Stimulated activated CD8-positive, alpha-beta memory T cell treated with anti-CD3 and anti-CD28 coated beads, Interleukin-12 subunit alpha, Interleukin-12 subunit beta, amount 100 ng/mL, for 24 hours (primary cell): Measurements from ENCODE around the gene HSD17B11.
"Not testable (repeated sequence)": the region's sequence is repeated elsewhere in the genome, so short reads cannot be mapped to it uniquely, and the experiment has no call there.

Experiments used
- DNase-seq: peaks from one replicate; pipeline ENCODE4 v3.0.0-alpha.2; 2020; ENCODE audit errors: extremely low read depth

Gene HSD17B11, protein sequence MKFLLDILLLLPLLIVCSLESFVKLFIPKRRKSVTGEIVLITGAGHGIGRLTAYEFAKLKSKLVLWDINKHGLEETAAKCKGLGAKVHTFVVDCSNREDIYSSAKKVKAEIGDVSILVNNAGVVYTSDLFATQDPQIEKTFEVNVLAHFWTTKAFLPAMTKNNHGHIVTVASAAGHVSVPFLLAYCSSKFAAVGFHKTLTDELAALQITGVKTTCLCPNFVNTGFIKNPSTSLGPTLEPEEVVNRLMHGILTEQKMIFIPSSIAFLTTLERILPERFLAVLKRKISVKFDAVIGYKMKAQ

DNA sequence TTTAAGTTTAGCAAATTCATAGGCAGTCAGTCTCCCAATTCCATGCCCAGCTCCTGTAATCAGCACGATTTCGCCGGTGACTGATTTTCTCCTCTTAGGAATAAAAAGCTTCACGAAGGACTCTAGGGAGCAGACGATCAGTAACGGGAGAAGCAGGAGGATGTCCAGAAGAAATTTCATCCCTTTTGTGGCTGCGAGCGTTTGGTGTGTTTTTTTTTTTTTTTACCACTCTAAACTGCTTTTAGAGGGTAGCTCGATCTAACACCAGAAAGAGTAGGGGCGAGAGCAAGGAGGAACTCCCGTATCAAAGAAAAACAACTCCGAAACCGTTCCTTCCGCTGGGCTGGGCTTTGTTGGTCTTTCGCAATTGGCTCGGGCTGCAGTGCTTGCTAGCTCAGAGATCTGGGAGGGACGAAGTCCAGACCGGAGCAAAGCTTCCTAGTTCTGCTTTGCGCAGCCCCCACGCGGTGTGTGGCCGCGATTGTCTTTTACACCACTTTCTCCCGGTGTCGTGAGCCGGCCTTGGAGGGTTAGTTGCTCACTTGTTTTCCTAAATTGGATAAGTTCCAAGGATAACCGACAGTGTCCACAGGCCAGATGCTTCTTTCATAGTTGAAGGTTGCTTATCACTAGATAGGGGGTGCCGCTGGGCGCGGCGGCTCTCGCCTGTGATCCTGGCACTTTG, at the start of gene HSD17B11:
Gene HSD17B11, minus strand, starts transcription at position 298 of the 685 bp plus-strand sequence. Its CDS starts 118 bp downstream, at position 180.
- peak; percentile 49 for DNase-seq

DNA sequence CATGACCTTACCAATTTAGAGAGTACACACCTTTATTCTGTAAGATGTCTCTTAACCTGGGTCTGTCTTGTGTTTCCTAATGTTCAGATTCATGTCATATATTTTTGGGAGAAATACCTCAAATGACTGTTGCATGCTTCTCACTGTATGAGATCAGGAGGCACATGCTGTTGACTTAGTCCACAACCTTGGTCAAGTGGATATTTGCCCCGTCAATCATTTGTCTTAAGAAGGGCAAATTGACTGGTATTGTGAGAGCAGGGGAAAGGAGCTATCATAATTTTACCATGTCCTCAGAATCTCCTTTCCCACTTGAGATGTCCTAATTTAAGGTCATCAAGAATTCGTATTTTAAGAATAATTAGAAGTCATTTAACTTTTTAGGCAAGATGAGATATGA, 42.4 kb upstream of the HSD17B11 start:
- DNase-seq = no peak

DNA sequence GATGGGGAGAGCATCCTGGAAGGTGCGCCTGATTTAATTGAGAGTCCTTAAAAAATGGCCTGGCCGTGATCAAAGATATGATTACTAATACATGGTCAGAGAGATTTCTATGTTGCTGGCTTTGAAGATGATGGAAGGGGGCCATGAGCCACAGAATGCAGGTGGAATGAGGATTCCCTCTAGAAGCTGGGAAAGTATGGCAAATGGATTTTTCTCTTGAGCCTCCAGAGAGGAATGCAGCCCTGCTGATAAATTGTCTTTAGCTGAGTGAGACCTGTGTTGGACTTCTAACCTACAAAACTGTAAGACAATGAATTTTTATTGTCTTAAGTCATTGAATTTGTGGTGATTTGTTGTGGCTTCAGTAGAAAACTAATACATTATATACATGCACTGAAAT, 39.0 kb upstream of the HSD17B11 start:
- DNase-seq = no peak

DNA sequence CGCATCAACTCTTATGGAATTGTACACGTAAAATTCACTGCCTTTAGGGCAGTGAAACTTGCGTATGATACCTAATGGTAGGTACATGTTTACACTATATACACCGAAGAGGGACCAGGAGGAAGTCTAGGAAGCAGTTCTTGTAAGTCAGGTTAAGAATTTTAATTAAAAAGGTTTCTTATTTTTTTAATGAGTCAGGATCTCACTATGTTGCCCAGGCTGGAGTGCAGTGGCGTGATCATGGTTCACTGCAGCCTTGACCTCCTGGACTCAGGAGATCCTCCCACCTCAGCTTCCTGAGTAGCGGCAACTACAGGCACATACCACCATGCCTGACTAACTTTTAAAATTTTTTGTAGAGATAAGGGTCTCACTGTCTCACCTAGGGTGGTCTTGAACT, 38.0 kb upstream of the HSD17B11 start:
- DNase-seq = no peak

DNA sequence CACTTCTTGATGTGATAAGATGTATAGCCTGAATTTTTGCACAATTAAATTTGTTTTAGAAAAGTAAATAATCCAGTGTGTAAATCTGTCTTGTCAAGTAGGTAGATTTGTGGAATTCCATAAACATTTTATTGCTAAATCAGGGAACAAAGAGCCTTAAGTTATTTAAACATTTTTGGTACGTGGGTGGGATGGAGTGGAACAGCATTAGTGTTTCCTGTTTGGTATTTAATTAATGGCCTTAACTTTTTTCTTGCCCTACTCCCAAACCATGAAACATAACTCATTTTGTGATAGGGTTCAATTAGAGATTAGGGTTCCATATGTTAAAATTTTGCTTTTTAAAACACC, 36.5 kb upstream of the HSD17B11 start:
- DNase-seq = no peak

DNA sequence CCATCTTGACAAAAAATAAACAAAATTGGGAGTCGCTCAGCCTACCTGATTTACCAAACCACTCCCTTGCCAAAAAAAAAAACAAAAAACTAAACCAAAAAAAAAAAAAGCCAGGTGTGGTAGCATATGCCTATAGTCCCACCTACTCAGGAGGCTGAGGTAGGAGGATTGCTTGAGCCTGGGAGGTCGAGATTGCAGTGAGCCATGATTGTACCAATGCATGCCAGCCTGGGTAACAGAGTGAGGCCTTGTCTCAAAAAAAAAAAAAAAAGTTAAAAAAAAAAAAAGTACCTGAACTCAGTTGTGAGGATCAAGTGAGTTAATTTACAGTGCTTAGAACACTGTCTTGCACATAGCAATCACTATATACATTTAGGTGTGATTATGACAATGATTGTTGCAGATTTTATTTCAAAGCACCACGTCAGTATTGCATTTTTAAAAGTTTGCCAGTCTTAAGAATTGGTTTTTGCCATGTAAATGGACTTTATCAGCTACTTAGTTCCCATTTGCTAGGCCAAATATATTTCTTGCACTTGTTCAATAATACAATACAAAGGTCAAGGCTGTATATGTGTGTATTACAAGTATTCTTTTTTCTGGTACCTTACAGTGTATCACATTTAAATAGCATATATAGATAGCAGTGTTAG, 36.0 kb upstream of the HSD17B11 start:
- no peak for DNase-seq

DNA sequence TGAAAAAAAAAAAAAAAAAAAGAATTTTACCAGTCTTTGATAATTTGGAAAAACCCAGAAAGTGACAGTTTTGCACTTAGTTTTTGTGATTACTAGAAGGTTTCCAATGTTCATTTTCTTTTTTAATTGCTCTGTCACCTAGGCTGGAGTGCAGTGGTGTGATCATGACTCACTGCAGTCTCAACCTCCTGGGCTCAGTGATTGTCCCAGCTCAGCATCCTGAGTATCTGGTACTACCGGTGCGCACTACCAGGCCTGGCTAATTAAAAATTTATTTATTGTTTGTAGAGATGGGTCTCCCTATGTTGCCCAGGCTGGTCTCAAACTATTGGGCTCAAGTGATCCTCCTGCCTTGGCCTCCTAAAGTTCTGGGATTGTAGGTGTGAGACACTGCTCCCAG, 34.7 kb upstream of the HSD17B11 start:
- DNase-seq = no peak

DNA sequence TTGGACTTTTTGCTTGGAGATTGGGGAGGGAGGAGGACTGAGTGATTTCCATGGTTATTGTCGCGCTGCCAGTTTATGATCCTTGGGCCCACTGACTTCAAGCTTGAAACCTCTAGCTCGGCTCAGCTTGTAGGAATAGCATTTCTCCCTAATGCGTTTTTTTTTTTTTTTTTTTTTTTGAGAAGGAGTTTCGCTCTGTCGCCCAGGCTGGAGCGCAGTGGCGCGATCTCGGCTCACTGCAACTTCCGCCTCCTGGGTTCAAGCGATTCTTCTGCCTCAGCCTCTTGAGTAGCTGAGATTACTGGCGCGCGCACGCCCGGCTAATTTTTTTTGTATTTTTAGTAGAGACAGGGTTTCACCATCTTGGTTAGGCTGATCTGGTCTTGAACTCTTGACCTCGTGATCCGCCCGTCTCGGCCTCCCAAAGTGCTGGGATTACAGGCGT, 33.1 kb upstream of the HSD17B11 start:
- DNase-seq = not testable (repeated sequence)

DNA sequence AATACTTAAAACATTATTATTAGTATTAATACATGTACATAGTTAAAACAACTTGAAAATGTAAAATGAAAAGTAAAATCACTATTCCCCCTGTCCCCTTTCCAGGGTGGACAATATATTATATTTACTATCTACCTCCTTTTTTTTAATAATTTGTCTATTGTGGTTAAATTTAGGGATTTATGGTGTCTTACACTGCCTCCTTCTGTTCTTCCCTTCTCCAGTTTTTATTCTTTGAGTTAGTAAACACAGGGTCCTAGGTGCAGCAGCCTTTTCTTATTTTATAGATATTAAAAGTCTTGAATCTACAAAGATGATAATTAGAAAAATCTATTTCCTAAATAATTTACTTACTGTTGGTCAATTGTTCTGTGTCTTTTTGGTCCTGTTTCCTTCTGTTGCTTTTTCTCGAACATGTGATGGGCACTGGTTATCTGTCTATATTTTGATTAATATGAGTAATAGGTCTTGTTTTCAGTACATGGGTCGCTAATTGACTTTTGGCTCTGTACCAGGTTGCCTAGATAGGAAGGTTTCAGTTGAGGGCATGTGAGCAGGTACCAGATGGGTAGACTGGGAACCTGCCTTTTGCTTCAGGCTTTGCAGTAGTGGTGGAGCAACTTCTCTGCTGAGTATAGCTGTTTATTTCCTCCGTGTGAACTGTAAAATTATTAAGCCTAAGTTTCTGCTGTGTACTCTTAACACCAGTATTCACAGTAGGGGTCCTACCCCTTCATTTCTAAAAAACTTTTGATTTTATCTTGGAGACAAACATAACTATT, 32.5 kb upstream of the HSD17B11 start:
- no peak for DNase-seq

DNA sequence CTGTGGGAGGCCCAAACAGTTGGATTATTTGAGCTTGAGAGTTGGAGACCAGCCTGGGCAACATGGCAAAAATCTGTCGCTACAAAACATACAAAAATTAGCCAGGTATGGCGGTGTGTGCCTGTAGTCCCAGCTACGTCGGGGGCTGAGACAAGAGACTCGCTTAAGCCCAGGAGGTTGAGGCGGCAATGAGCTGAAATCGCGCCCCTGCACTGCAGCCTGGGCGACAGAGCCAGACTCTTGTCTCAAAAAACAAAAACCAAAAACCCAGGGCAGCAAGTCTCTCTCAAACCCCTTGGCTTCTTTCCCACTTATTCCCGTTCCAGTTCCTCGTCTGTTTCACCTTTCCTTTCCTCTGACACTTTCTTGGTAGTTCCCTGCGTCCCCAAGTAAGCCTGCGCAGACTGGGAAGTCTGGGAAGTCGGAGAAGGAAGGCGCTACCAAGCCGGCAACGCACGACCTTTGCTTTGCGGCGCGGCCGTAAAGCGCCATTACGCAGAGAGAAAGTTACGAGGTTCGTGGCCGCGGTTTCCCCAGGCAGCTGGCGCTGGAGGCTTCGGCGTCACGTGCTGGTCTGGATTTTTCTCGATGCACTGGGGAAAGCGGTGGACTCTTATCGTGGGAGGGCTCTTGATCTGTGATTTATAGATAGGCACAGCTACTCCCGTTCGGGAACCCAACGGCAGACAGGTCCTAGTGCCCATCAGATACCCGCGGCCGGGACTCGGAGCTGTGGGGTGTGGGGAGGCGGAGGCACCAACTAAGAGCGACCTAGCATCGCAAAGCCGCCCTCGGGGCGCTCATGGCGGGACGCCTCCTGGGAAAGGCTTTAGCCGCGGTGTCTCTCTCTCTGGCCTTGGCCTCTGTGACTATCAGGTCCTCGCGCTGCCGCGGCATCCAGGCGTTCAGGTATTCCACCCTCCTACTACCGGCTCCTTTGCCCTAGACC, 31.4 kb upstream of the HSD17B11 start, which contains the start of gene NUDT9:
Gene NUDT9, plus strand, starts transcription at position 470 of the 949 bp plus-strand sequence. Its CDS starts 333 bp downstream, at position 803.
- peak; percentile 73 for DNase-seq

DNA sequence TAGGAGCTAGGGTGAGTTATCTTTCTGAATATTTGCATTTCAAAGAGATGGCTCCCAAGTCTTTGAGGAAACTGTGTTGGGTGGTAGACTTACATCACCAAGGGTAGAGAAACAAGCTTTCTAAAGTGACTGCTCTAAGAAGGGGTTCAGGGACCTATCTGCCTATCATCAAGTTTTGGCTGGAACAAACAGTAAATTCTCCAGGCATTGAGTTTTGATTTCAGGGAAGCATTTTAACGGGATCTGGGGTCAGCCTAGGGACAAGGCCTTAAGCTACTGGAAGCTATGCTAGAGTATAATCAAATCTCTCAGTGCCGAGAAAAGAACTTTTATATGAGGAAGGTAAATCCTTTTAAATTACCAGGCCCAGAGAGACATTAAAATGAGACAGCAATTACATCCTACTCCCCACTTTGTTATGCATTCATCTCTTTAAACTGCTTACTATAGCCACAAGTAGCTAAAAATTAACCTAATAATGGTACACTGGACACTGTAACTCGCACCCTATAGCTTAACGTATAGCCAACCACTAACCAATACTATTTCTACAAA, 29.4 kb upstream of the HSD17B11 start:
- no peak for DNase-seq

DNA sequence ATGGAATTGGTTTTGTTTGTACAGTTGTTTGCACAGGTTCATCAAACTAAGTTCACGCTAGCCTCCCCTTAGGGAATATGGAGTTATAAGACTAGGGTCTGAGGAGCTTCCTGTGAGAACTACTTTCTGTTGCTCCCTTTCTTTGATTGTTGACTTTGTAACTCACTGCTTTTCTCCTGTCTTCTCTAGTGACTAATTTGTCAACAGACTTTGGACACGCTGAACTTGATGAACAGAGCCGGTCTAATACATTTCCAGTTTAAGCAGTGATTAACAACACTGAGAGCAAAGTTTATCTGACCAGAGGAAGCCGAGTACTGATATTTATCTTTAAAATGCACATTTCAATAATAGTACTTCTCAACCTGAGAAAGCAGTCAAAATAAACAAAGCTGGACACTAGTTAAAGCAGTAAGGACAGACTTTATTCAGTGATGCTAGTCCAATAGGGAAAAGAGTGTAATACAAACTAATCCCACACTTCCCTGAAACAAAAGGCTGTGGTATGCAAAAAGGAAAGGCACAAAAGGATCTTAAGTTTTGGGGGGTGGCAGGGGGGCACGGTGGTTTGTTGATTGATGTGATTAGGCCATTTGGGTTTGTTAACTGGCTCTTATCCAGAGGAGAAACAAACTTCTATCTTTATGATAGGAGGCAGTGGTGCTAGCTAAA, 28.7 kb upstream of the HSD17B11 start:
- DNase-seq = no peak

DNA sequence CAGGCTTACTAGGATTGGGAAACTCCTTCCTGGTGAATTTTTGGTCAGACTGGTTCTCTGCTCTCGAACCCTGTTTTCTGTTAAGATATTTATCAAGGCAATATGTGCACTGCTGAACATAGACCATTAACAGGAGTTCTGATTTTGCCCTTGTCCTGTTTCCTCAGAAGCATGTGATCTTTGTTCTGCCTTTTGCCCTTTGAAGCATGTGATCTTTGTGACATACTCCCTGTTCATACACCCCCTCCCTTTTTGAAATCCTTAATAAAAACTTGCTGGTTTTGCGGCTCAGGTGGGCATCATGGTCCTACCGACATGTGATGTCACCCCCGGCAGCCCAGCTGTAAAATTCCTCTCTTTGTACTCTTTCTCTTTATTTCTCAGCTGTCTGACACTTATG, 27.4 kb upstream of the HSD17B11 start:
- DNase-seq = not testable (repeated sequence)

DNA sequence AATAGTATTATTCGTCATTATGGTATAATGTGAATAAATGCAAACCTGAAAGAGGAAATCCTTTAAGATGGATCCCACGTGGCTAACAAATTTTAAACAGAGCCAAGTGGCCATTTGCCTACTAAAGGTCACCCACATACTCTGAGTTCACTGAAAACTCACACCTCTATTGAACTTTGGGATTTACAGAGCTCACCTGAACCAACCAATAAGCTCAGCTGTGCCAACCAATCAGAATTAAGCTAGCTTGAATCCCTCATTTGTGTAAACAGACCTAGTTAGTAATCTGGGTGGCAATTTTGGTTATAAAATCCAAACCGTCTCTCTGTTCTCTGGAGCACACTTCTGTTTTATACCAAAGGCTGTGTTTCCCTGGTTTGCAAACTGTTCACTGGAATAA, 26.0 kb upstream of the HSD17B11 start:
- DNase-seq = no peak

DNA sequence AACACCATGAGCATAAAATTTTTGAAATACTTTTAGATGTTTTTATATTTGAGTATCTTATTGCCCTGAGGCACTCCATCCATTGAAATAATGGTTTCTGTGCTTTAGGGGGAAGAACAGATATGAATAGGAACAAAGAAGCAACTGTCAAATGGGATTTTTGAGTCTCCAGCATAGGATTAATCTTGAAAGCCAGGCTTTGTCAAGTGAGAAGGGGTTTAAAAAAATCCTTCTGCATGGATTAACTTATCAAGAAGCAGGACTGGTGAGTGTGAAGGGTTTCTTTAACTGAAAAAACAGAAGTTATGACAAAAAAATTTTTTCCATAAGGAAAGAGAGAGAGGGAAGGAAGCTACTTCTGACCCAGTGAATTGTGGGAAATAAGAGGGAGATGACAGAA, 23.8 kb upstream of the HSD17B11 start:
- DNase-seq = no peak

DNA sequence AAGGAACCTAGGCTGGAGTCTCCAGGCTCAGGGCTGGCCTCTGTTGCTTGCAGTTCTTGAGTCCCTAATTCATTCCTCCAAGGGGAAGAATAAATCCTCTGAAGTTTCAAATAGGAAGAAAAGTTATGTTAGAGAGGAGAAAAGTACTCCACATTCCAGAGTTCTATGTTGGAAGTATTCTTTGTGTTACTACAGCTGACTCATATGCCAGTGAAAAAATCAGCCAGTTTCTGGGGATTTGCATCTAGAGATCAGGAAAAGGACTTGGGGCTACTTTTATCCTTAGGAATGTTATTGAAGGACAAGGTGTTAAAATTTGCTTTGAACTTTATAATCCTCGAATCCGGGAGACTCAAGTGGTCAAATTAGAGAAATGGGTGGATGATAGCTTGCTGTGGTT, 19.7 kb upstream of the HSD17B11 start:
- DNase-seq = no peak

DNA sequence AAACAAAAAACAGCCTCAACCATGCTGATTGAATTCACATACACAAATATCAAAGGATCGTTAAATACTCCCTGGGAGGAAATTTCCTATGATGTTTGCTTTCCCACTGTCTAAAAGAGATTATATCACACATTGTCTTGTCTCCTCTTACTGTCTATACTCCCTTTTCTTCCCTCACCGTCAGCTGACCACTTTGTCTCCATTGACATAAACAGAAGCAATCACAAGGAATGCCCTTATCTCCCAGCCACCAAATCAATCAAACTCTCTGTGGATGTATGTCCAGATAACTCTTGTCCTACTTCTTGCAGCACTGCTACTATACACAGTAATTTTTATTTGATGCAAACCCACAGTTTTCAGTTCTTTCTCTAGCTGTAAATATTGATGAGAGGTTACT, 19.2 kb upstream of the HSD17B11 start:
- no peak for DNase-seq

DNA sequence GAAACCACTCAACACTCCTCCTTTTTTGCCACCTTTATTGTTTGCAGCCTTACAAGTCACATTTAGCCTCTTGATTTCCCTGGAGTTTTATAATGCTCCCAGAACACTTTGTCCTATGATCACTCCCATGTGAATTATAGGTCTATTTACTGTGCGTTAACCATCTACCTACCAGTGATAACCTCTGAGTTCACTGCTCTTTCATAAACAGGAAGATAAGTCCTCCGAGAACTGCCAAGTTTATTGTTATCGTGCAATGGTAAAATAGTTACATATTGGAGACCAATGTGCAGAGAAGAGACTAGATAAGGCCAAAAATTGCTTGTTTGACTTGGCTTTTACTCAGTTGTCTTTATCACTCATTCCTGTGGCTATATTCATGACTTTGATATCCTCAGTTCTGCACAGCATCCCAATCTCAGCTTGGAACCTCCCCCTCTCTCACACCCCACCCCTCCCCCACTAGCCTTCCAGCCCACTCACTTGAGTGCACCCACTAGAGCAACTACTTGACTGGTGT, 18.5 kb upstream of the HSD17B11 start:
- DNase-seq = no peak

DNA sequence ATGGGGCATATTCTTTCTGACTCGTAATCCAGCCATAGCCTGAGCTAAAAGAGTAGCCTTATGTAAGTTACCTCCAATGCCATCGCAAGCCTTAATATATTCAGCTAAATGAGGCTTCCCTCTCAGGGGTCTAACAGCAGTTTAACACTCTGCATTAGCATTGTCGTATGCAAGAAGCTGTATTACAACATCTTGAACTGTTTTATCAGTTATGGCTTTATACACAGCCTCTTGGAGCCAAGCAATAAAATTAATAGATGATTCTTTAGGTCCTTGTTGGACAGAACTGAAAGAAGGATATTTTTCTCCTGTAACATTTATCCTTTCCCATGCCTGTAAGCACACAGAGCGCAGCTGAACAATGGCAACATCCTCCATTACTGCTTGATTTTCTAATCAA, 15.9 kb upstream of the HSD17B11 start:
- not testable (repeated sequence) for DNase-seq

DNA sequence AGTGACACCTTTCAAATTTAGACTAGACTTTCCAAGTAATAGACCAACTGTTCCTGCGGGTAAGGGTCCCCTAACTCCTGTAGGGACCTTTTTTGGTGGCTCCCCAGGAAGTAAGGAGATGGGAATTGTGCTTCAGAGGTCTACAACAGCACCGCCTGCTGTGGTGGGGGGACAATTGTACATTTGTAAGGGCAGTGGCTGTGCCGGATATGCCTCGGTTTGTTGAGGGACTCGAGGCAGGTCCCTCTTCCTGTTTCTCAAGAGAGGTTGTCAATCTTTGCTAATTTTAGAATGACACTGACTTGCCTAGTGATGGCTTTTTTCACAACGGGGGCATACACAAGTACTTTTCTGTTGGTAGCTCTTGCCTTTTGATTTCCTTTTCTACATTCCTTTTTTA, 15.5 kb upstream of the HSD17B11 start:
- DNase-seq = no peak
